Measurements from ENCODE around the gene PIK3C3.

- TF ChIP-seq CTCF (IDR thresholded peaks at IDR 0.05) (no peak), POLR2A (IDR thresholded peaks at IDR 0.05) (no peak), EP300 (IDR thresholded peaks at IDR 0.05) (no peak)
These were observed 17.3 kb downstream of the PIK3C3 start for GRCh38 chr18:41972067-41972925.

Measured in upper lobe of left lung (tissue), 4 donors.